HEK293T (cell line): ENCODE measurements around the gene MBNL3.

Experiments
- CTCF ChIA-PET: fragments of 350-600 bp; formaldehyde crosslinking; extraction: SDS; loops from one replicate; lab custom pipeline; 2021; ENCODE audit warnings: antibody characterized with exemption, inconsistent platforms; lab: Yijun Ruan, JAX
- POLR2A ChIA-PET: fragments of 350-600 bp; formaldehyde crosslinking; extraction: SDS; loops from one replicate; lab custom pipeline; 2020; ENCODE audit warnings: antibody characterized with exemption, inconsistent platforms; lab: Yijun Ruan, JAX
- DNase-seq: peaks from one replicate; pipeline ENCODE4 v3.0.0; 2012; ENCODE audit warnings: mixed read lengths; ENCODE audit errors: extremely low spot score
- ARNT ChIP-seq: fragments of 450-650 bp; IDR thresholded peaks from 2 replicates; pipeline ENCODE4 v1.6.1; 2017; ENCODE audit warnings: mild to moderate bottlenecking
- BHLHE40 ChIP-seq: fragments of 450-650 bp; IDR thresholded peaks from 2 replicates; pipeline ENCODE4 v1.6.1; 2016; ENCODE audit warnings: mild to moderate bottlenecking, moderate library complexity, borderline replicate concordance
- CTBP1 ChIP-seq: fragments of 450-650 bp; IDR thresholded peaks from 2 replicates; pipeline ENCODE4 v1.6.1; 2016; ENCODE audit warnings: borderline replicate concordance
- ELF4 ChIP-seq: fragments of 450-650 bp; IDR thresholded peaks from 2 replicates; pipeline ENCODE4 v1.6.1; 2017; ENCODE audit warnings: antibody characterized with exemption
- FOXA1 ChIP-seq: fragments of 450-650 bp; IDR thresholded peaks from 2 replicates; pipeline ENCODE4 v1.6.1; 2016; ENCODE audit warnings: mild to moderate bottlenecking
- FOXK2 ChIP-seq: fragments of 450-650 bp; IDR thresholded peaks from 2 replicates; pipeline ENCODE4 v1.6.1; 2016; ENCODE audit warnings: mild to moderate bottlenecking
- FOXM1 ChIP-seq: fragments of 450-650 bp; IDR thresholded peaks from 2 replicates; pipeline ENCODE4 v1.6.1; 2017; ENCODE audit warnings: mild to moderate bottlenecking, borderline replicate concordance
- HDGF ChIP-seq: fragments of 450-650 bp; IDR thresholded peaks from 2 replicates; pipeline ENCODE4 v1.6.1; 2017; ENCODE audit warnings: antibody characterized with exemption, borderline replicate concordance
- L3MBTL2 ChIP-seq: fragments of 450-650 bp; conservative IDR thresholded peaks from 2 replicates; pipeline ENCODE4 v1.6.1; 2016; ENCODE audit warnings: mild to moderate bottlenecking
- LEF1 ChIP-seq: fragments of 450-650 bp; IDR thresholded peaks from 2 replicates; pipeline ENCODE4 v1.6.1; 2017; ENCODE audit warnings: mild to moderate bottlenecking, borderline replicate concordance
- NFRKB ChIP-seq: fragments of 450-650 bp; IDR thresholded peaks from 2 replicates; pipeline ENCODE4 v1.6.1; 2016; ENCODE audit warnings: mild to moderate bottlenecking, moderate library complexity
- SP1 ChIP-seq: fragments of 450-650 bp; IDR thresholded peaks from 2 replicates; pipeline ENCODE4 v1.6.1; 2017
- SUZ12 ChIP-seq: fragments of 450-650 bp; IDR thresholded peaks from 2 replicates; pipeline ENCODE4 v1.6.1; 2016; ENCODE audit warnings: mild to moderate bottlenecking
- TARDBP ChIP-seq: fragments of 450-650 bp; IDR thresholded peaks from 2 replicates; pipeline ENCODE4 v1.6.1; 2016
- ZNF384 ChIP-seq: fragments of 450-650 bp; IDR thresholded peaks from 2 replicates; pipeline ENCODE4 v1.6.1; 2016
- TF ChIP-seq, protein P1 (sequence below): fragments of 450-650 bp; IDR thresholded peaks from 2 replicates; pipeline ENCODE4 v1.6.1; 2016

MBNL3 gene

DNA sequence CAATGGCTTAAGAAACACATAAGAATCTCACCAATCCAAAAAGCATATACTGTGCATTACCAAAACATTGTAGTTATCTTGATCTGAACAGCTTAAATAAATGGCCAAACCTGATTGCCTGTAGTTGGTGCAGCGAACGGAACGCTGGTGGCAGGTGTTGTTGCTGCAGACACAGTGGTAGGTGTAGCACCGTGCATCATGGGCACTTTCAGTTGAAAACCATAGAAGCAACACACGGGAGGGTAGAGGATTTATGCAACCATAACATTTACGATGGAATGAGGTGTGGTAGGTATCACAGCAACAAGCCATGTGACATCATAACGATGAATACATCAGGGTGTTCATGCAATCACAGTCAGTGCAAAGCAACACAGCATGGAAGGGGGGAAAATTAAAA is 106.8 kb downstream of the MBNL3 start:
- DNase-seq, result no peak
- CTCF ChIA-PET, result no interaction called here
- POLR2A ChIA-PET, result no interaction called here
- TF ChIP-seq BHLHE40, result no peak
- no peak for TF ChIP-seq L3MBTL2
- TF ChIP-seq ZNF384, result no peak
- no peak for TF ChIP-seq HDGF
- no peak for TF ChIP-seq ELF4
- no peak for TF ChIP-seq ARNT
- TF ChIP-seq SP1, result no peak
- no peak for TF ChIP-seq CTBP1

DNA sequence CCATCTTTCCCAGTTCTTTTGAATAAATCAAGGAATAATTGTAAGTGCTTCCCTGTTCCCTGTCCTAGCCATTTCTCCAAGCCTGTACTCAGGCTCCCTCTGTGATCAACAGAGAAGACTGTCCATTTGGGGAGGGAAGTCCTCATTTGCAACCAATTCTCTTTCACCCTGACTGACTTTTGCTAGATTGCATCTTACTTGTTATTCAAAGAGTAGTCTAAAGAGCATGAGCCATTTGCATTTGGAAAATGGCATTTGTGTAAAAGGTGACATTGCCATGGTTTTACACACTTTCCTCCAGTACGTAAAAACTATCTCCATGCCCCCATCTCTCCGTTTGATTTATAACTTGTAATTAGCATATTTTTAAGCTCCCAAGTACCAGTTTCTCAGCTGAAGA is 110.6 kb downstream of the MBNL3 start:
- no peak for DNase-seq
- CTCF ChIA-PET, result interaction anchor here (0.8 kb wide), 1 partner anchor 14 kb away, joined by 3 read pairs; no protein-coding TSS in a partner anchor
- TF ChIP-seq FOXA1 (no peak), L3MBTL2 (no peak), ZNF384 (no peak), CTBP1 (no peak), FOXM1 (no peak), FOXK2 (no peak), NFRKB (no peak), BHLHE40 (no peak)
- POLR2A ChIA-PET, result no interaction called here

DNA sequence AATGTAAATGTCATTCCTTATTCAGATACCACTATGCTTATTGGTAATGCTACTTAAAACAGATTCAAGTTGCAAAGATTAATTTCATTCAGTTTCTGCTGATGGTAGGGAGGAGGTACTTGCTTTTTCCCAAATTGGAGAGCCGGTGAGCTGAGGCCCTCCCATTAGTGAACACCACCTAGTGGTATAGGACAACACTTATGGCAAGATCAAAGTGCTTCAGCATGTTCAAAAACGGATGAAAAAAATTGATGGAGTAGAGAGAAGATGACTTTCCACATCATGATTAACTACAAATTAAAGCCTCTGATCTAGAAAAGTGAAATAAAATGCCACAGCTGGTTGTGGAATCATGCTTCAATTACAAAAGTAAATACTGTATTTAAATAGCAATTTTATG is 112.9 kb downstream of the MBNL3 start:
- TF ChIP-seq, protein P1, sequence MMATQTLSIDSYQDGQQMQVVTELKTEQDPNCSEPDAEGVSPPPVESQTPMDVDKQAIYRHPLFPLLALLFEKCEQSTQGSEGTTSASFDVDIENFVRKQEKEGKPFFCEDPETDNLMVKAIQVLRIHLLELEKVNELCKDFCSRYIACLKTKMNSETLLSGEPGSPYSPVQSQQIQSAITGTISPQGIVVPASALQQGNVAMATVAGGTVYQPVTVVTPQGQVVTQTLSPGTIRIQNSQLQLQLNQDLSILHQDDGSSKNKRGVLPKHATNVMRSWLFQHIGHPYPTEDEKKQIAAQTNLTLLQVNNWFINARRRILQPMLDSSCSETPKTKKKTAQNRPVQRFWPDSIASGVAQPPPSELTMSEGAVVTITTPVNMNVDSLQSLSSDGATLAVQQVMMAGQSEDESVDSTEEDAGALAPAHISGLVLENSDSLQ, result no peak
- TF ChIP-seq L3MBTL2, result no peak
- TF ChIP-seq BHLHE40, result no peak
- no peak for TF ChIP-seq SP1
- no peak for TF ChIP-seq HDGF
- TF ChIP-seq ELF4, result no peak
- no peak for TF ChIP-seq CTBP1
- TF ChIP-seq FOXK2, result no peak
- no peak for TF ChIP-seq ZNF384
- TF ChIP-seq NFRKB, result no peak
- DNase-seq, result peak; percentile 35
- ChIA-PET CTCF (no interaction called here), POLR2A (no interaction called here)

DNA sequence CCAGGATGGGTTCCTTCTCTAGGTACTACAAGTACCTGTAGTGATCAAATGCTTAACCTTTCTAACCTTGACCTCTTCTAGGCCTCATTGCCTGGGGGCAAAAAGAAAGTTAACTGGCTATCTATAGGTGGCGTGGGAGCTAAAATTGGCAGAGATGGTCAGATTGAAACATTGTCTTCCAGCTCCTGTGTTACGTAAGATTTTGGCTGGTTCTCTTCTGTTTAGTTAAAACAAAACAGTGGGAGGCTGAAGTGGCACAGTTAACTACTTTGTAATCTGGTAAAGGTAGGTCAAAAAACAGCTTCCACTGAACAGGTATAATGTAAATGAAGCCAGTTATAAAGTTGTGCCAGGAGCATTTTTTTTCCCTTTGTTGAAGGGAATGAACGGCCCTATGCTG is 115.2 kb downstream of the MBNL3 start:
- DNase-seq, result no peak
- POLR2A ChIA-PET, result no interaction called here
- CTCF ChIA-PET, result no interaction called here
- no peak for TF ChIP-seq BHLHE40
- no peak for TF ChIP-seq NFRKB
- no peak for TF ChIP-seq CTBP1
- TF ChIP-seq ELF4, result no peak
- TF ChIP-seq LEF1, result no peak
- TF ChIP-seq TARDBP, result no peak
- TF ChIP-seq ARNT, result no peak
- TF ChIP-seq HDGF, result no peak
- TF ChIP-seq, protein P1, result no peak
- TF ChIP-seq FOXM1, result no peak
- no peak for TF ChIP-seq SP1
- no peak for TF ChIP-seq L3MBTL2
- TF ChIP-seq ZNF384, result no peak
- TF ChIP-seq FOXK2, result no peak
- no peak for TF ChIP-seq SUZ12

DNA sequence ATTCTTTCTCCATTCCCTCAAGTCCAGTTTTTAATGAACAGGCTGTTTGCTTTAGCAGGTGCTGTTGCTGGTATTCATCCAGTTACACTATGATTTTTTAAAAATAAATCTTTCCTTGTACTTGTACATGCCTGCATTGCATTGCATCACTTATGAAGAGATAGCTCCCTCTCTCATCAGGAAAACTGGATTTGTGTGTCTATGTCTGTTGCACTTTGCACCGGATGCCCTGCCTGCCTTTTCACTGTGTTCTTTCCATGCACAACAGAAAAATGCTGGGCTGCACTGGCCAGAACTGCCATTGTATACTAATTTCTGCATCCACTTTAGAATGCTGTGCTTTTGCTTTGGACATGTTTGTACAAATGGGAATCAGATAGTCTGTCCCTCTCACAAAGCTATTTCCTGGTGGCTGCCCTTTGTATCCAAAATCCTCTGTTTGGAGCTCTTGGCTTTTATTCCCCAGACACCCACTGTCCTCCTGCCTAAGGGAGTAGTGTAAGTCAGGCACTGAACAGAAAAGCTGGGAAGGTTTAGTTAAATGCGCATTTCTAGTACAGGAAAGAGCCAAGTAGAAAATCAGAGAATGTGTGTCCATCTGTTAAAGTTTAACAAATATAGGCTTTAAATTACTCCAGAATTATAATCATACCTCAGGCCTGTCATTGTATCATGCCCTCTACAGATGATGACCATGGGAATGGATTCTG is 119.1 kb downstream of the MBNL3 start:
- TF ChIP-seq FOXK2, result no peak
- no peak for TF ChIP-seq L3MBTL2
- no peak for TF ChIP-seq ZNF384
- TF ChIP-seq LEF1, result no peak
- TF ChIP-seq, protein P1, result no peak
- no peak for TF ChIP-seq BHLHE40
- TF ChIP-seq TARDBP, result no peak
- TF ChIP-seq NFRKB, result no peak
- no peak for TF ChIP-seq FOXM1
- TF ChIP-seq CTBP1, result no peak
- TF ChIP-seq FOXA1, result no peak
- TF ChIP-seq ARNT, result no peak
- no peak for TF ChIP-seq SUZ12
- TF ChIP-seq SP1, result no peak
- TF ChIP-seq HDGF, result no peak
- TF ChIP-seq ELF4, result no peak
- ChIA-PET CTCF (no interaction called here), POLR2A (no interaction called here)
- no peak for DNase-seq

DNA sequence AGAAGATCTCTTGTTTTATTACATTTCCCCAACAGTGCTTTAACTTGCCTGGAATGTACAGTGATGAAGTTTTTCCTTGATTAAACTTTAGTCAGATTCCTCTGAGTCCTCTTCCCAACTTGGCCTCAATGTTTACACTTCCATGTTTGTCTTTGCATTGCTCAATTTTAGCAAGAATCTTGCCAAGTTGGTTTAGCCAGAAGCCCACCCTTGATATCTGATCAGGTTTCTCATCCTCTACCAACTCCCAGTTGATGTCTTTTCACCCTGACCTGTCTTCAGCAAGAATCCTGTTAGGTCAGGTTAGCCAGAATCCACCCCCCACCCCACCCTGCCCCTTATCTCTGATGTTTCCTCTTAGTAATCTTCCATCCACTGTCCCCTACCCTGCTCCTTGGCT is 120.9 kb downstream of the MBNL3 start:
- DNase-seq, result no peak
- POLR2A ChIA-PET, result no interaction called here
- CTCF ChIA-PET, result no interaction called here
- TF ChIP-seq ELF4 (no peak), BHLHE40 (no peak), FOXK2 (no peak), FOXA1 (no peak), SUZ12 (no peak), L3MBTL2 (no peak), ZNF384 (no peak), NFRKB (no peak), HDGF (no peak), TARDBP (no peak), CTBP1 (no peak)
- TF ChIP-seq, protein P1, result no peak
